HG03064 (cell line): Measurements from ENCODE around the gene GGT7.
"Not testable (repeated sequence)": the region's sequence is repeated elsewhere in the genome, so short reads cannot be mapped to it uniquely, and the experiment has no call there.

Experiments
- ATAC-seq: cut with Tn5 transposase; IDR thresholded peaks from one replicate; pipeline ENCODE4 v1.9.1; 2021; ENCODE audit warnings: low read depth; ENCODE audit not compliant: unreplicated experiment

GGT7 gene

DNA sequence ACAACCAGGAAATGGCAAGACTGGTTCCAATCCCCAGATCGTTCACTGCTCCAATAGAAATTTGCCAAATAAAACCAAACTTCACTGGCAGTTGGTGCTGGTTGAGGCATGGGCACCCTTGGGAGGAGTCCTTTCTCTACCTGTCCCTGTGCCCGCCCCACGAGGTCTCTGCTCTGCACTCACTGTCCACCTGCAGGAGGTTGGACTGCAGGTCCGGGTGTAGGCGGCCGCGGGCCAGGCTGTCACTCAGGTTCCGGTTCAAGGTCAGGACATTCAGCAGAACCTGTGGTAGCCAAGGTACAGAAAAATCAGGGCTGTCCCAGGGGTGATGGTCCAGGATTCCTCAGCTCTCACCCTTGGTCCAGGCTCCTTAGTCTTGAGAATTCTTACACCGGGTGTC, 22.9 kb downstream of the GGT7 start:
- no peak for ATAC-seq

DNA sequence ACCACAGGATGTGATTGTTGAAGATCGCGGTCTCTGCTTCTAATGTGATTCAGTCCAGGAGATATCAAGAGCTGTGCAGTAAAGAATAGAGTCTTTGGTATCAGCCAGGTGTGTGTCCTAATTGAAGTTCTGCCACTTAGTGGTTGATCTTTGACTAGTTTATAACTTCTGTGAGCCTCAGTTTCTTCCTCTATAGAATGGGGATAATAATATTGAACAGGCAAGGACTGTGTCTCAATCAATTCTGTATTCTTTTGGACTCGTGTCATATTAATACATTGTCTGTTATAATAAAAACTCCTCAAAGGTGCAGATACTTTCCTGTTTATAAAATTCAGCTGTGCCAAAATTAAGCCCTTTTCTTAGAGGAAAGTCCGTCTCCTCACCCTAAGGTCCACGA, 24.1 kb downstream of the GGT7 start:
- no peak for ATAC-seq

DNA sequence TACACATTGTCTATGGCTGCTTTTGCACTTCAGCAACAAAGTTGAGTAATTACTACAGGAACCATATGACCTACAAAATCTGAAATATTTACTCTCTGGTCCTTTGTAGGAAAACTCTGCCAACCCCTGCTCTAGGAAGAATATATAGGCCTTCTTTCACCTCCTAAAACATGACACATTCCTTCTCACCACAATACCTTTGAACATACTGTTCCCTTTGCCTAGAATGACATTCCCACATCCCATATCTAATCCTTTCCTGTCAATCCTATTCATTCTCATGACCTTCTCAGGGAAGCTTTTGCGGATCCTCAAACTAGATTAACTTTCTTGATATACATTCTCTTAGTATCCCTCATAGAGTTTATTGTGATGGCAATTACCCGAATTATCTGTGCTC, 29.2 kb downstream of the GGT7 start:
- ATAC-seq: no peak

DNA sequence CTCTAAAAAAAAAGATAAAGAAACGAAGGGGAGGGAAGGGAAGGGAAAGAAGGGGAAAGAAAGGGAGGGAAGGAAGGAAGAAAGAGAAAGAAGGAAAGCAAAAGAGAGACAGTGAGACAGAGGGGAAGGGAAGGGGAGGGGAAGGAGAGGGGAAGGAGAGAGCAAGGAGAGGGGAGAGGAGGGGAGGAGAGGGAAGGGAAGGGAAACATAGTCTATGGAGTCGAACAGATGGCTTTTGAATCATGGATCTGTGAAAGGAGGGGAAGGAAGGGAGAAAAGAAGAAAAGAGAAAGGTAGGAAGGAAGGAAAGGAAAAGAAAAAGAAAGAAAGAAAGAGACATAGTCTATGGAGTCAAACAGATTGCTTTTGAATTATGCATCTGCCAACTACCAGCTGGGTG, 30.5 kb downstream of the GGT7 start:
- no peak for ATAC-seq

DNA sequence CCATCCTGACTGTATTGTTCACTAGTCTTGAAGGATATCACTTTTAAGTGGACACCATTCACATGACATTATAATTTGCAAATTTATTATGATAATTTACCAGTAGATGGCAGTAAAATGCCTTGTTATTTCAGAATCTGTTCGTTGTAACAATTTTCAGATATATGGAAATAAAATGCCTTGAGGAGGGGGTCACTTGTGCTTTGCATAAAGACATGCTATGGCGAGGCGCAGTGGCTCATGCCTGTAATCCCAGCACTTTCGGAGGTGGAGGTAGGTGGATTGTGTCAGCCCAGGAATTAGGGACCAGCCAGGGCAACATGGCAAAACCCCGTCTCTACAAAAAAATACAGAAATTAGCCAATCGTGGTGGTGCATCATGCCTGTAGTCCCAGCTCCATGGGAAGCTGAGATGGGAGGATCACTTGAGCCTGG, 38.2 kb downstream of the GGT7 start:
- no peak for ATAC-seq

DNA sequence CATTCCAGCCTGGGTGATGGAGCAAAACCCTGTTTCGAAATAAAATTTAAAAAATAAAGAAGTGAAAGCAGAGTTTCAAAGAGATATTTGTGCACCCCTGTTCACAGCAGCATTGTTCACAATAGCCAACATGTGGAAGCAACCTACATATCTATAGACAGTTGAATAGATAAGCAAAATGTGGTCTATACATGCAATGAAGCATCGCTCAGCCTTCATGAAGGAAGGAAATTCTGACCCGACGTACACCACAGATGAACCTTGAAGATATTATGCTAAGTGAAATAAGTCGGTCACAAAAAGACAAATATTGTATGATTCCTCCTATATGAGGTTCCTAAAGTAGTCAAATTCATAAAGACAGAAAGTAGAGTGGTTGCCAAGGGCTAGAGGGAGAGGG, 40.7 kb downstream of the GGT7 start:
- no peak for ATAC-seq

DNA sequence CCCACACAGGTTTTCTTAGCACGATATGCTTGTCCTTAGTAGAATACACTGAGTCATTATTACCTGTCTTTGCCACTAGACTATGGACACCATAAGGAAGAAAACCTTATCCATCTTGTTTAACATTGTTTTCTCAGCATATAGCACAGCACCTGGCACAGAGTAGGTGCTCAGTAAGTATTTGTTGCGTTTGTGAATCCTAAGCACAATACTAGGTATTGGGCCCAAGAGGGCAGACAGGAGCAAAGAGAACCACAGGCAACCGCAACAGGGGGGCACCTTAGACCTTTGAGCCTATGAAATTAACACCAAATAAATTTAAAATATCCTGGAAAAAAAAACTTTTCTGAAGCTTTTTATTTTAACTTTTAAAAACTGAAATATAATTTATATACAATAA, 43.5 kb downstream of the GGT7 start:
- ATAC-seq: no peak

DNA sequence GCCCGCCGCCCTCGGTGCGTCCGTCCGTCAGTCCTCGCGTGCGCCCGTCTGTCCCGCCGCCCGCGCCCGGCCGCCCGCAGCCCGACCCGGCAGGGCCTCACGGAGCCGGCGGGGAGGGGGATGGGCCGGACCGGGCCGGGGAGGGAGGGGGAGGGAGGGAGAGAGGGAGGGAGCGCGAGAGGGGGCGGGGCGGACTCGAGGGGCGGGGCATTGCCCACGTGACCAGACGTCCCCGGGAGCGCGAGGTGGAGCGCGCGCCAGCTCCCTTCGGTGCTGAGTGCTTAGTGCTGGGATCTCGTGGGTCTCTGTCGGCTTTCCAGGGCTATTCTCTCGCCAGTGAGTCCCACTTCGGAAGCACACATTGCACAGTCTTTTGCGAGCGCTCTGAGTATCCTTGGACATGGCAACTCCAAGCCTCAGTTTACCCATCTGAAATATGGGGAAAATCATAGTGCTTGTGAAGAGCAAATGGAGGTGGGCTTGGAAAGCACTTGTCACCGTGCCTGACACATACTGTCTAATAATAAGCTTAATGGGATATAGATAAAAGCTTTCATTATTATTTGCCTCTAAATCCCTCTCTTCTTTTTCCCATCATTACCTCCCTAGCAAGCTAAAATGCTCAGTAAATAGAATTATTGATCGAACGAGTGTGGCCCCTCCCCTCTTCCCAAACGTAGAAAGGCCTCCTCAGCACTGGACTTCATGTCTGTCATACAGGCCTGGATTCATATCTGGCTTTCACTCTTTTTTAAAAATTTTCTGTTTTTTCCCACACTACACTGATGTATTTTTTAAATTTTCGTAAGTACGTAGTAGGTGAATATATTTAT, 46.9 kb downstream of the GGT7 start, which contains the start of gene NCOA6:
NCOA6 (minus strand) TSS at position 122 of the 833 bp plus-strand sequence. CDS start 43,296 bp downstream, outside the sequence.
- ATAC-seq: peak; percentile 42

DNA sequence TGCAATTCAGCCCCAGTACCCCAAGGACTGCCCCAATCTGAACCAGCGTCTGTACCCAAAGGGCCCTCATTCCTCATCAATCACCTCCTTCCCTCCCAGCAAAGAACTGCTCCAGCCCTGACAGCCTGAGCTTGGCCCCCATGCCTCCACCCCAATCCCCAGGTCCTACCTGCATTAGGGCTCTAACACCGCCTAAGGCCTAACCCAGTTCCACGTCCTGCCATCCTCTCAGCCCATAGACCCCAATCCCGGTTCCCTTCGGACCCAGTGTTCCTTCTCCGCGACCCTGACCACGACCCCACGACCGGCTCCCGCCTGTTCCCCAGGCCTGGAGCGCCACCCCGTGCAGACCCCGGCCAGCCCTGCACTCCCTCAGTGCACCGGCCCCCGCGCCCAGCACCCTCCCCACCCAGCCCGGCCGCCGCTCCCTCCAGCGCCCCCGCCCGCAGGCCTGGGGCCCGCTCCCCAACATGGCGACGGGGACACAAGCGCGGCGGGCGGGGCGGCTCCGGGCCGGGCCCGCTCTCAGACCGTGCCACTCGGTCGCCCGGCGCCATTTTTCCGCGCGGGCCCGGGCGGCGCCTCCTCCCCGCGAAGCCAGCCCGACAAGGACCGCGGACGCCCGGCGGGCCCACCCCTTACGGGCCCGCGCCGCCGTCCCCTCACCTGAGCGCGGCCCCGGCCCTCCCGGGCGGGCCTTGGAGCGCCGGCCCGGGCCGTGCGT, 47.7 kb downstream of the GGT7 start:
- ATAC-seq: peak; percentile 68

DNA sequence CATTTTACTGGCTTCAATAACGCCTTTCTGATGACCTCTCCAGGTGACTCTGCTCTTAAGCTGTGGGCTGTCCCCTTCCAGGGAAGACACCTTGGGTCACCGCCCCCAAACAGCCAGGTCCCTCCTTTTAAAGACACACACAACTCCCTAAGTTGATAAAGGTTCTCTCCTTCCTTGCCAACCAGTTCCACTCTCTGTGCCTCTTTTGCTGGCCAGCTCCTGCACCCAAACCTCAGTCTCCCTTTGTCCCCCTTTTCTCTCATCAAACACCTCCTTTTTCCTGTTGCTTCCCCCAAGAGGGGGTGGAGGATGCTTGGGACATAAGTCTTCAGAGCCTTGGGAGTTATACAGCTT, 48.2 kb downstream of the GGT7 start:
- no peak for ATAC-seq

DNA sequence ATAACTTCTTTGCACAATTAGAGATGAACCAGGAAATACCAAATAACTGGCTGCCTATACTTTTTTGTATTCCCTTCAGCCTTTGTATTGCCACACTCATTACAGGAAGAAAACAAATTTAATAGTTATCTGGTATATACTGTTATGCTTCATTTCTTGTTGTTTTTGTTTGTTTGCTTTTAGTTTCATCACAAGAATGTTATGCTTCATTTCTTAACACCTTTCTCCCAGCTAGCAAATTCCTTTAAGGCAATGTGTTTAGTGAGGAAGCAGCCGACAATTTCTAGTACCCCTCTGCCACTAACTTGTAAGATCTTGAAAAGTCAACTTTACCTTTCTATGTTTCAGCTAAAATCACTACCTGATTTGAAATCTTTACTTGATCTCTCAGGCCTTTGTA, 48.6 kb downstream of the GGT7 start:
- no peak for ATAC-seq

DNA sequence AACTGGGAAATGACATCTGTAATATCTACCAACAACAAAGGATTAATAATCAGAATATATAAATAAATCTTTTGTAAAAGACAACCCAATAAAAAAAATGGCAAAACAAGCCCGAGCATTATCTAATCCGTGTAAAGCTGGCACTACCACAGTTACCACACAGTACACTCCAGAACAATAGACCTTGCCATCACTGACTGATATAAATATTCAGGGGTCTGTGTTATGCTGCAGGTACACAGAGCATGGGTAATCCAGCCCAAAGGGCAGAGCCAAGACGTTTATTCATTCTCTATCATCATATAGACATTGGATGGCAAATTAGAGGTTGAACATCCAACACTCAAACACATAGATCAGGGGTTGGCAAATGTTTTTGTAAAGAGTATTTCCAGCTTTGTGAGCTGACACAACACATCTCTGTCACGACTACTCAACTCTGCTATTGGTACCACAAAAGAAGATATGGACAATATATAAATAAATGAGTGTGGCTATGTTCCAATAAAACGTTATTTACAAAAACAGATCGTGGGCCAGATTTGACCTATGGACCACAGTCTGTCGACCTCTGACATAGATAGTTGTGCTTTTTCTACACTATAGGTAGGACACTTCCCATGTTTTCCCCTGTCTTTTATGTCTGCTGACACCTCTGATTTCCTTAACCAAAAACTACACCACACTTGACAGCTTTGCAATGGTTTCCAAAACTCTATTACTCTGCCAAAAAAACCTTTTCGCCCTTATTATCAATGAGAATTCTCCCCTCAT, 51.7 kb downstream of the GGT7 start:
- no peak for ATAC-seq

DNA sequence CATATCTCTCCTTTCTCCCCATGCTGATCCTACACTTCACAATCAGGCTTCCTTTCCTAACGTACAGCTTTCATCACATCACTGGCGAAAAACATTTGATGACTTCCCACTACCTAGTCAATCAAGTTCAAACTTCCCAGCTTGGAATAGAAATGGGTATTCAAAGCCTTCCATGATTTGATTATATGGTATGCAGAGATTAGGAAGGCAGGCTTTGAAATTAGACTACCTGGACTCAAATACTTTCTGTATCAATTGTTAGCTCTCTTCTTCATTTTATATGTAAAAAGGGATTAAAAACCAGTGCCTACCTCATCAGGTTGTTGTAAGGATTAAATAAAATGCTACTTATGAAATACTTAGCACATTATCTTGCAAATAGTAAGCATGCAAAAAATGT, 54.9 kb downstream of the GGT7 start:
- ATAC-seq: no peak

DNA sequence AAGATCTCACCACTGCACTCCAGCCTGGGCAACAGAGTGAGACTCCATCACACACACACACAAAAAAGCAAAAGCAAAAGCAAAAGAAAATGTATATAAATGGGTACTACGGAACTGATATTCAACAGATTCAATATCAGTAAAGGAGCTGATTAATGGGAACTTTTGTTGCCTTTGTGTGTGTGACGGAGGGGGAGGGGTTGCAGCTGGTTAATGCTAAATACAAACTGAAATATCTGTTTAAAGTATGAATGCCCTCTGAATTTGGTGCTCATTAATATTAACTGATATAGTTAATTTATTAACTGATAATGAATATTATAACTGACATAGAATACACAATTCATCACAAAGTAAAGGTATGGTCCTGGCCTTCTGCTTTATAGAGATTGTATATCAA, 55.6 kb downstream of the GGT7 start:
- no peak for ATAC-seq

DNA sequence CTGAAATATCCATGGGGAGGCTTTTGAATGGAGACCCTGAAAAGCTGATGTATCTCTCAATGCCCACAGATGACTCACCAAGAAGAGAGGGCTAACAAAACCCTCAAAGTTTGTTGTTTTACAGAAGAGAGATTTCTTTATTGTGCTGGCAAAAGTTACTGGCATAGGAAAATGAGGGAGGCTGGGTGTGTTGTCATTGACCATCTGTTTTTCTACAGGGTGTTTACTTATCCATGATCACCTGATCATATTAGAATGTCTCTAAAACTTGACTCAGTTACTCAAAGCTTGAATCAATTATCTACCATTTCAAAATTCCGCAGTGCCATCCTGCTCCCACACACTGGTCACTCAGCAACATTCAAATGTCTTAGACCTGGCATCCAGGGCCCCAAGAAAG, 57.0 kb downstream of the GGT7 start:
- ATAC-seq: no peak

DNA sequence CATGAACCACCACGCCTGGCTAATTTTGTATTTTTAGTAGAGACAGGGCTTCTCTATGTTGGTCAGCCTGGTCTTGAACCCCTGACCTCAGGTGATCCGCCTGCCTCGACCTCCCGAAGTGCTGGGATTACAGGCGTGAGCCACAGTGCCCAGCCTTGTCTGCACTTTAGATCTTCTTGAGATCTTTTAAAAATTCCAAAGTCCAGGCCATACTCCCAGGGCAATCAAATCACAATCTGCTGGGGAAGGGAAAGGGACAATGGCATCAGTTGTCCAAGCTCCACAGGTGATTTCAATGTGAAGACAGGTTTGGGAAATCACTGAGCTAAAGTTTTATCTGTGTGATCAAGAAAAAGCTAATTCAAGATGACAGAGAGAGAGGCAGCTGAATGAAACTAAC, 64.1 kb downstream of the GGT7 start:
- no peak for ATAC-seq

DNA sequence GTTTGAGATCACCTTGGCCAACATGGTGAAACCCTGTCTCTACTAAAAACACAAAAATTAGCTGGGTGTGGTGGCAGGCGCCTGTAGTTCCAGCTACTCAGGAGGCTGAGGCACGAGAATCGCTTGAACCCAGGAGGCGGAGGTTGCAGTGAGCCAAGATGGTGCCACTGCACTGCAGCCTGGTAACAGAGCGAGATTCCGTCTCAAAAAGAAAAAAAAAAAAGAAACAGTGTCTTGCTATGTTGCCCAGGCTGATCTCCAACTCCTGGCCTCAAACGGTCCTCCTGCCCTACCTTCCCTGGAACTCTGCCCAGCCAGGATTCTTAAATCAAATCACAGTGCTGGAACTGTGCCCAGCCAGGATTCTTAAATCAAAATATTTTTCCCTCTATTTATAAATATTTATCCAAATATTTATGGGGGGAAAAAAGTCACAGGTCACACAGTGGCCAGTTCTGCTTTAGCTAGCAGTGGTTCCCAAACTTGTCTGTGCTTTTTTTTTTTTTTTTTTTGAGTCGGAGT, 64.7 kb downstream of the GGT7 start:
- not testable (repeated sequence) for ATAC-seq

DNA sequence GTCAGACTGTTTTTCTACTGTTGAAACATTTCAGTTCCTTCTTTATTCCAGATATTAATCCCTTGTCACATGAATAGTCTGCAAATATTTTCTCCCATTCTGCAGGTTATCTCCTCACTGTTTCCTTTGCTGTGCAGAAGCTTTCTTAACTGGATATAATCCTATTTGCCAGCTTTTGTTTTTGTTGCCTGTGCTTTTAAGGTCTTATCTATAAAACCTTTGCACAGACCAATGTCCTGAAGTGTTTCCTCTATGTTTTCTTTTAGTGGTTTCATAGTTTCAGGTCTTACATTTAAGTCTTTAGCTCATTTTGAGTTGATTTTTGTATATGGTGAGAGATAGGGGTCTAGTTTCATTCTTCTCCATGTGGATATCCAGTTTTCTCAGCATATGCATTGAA, 66.4 kb downstream of the GGT7 start:
- no peak for ATAC-seq

DNA sequence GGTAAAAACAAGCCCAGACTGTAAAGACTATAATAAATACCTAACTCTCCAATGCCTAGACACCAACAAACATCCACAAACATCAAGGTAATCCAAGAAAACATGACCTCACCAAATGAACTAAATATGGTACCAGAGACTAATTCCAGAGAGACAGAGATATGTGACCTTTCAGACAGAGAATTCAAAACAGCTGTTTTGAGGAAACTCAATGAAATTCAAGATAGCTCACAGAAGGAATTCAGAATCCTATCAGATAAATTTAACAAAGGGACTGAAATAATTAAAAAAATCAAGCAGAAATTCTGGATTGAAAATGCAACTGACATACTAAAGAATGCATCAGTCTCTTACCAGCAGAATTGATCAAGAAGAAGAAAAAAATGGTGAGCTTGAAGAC, 73.8 kb downstream of the GGT7 start:
- ATAC-seq: no peak

DNA sequence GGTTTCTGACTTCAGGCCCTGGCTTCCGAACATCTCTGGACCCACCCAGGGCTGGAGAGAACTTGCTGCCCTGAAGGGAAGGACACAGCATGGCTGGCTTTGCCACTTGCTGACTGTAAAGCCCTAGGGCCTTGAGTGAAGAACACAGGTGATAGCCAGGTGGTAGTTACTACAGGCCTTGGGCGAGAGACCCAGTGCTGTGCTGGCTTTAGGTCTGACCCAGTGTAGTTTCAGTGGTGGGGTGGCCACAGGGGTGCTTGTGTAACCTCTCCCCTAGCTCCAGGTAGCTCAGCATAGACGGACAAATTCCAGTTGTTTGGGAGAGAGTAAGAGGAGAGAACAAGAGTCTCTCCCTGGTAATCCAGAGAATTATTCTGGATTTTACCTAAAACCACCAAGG, 74.3 kb downstream of the GGT7 start:
- ATAC-seq: no peak
